H9 (cell line): Measurements from ENCODE around the gene ANKRD50. TPM values are rescaled to one million over a fixed set of nuclear protein-coding genes. Genes with fewer than 3 reads are reported as not detected.

Experiments
- DNase-seq: peaks from one replicate; pipeline ENCODE4 v3.0.0-alpha.2; 2017
- H2AFZ ChIP-seq: one replicate; pipeline ENCODE4 v1.6.1; 2013; ENCODE audit warnings: mild to moderate bottlenecking, low read length, control low read depth, moderate library complexity
- H2AK5ac ChIP-seq: 2 replicates; pipeline ENCODE4 v1.6.1; 2013; ENCODE audit warnings: low read length, control low read depth, mixed read lengths; ENCODE audit not compliant: insufficient read length
- H2BK120ac ChIP-seq: one replicate; pipeline ENCODE4 v1.6.1; 2013; ENCODE audit warnings: low read depth, mild to moderate bottlenecking, low read length, control low read depth, inconsistent platforms; ENCODE audit not compliant: poor library complexity, severe bottlenecking
- H2BK12ac ChIP-seq: 2 replicates; pipeline ENCODE4 v1.6.1; 2013; ENCODE audit warnings: low read length, control low read depth, mixed read lengths, low read depth; ENCODE audit not compliant: insufficient read length
- H2BK15ac ChIP-seq: 2 replicates; pipeline ENCODE4 v1.6.1; 2013; ENCODE audit warnings: low read depth, low read length, control low read depth
- H2BK20ac ChIP-seq: one replicate; pipeline ENCODE4 v1.6.1; 2013; ENCODE audit warnings: low read depth, mild to moderate bottlenecking, low read length, control low read depth, inconsistent platforms; ENCODE audit not compliant: poor library complexity, severe bottlenecking
- H2BK5ac ChIP-seq: 2 replicates; pipeline ENCODE4 v1.6.1; 2013; ENCODE audit warnings: low read length, control low read depth, mixed read lengths; ENCODE audit not compliant: insufficient read length
- H3K14ac ChIP-seq: 2 replicates; pipeline ENCODE4 v1.6.1; 2013; ENCODE audit warnings: low read length, control low read depth; ENCODE audit not compliant: insufficient read depth
- H3K18ac ChIP-seq: 2 replicates; pipeline ENCODE4 v1.6.1; 2013; ENCODE audit warnings: low read depth, mild to moderate bottlenecking, mixed read lengths, low read length, control low read depth; ENCODE audit not compliant: insufficient read length
- H3K23ac ChIP-seq: 2 replicates; pipeline ENCODE4 v1.6.1; 2013; ENCODE audit warnings: low read length, control low read depth, mixed read lengths, low read depth; ENCODE audit not compliant: insufficient read length
- H3K23me2 ChIP-seq: 2 replicates; pipeline ENCODE4 v1.6.1; 2013; ENCODE audit warnings: low read depth, mild to moderate bottlenecking, mixed read lengths, low read length, control low read depth; ENCODE audit not compliant: insufficient read length, poor library complexity, severe bottlenecking
- H3K27ac ChIP-seq: 2 replicates; pipeline ENCODE4 v1.5.1; 2013; ENCODE audit warnings: low read length, control low read depth, mixed read lengths, low read depth; ENCODE audit not compliant: insufficient read length
- H3K27me3 ChIP-seq: 2 replicates; pipeline ENCODE4 v1.6.1; 2013; ENCODE audit warnings: low read length, control low read depth, inconsistent platforms; ENCODE audit not compliant: insufficient read depth
- H3K4ac ChIP-seq: 2 replicates; pipeline ENCODE4 v1.6.1; 2013; ENCODE audit warnings: low read depth, mild to moderate bottlenecking, control low read depth, inconsistent platforms, low read length, moderate library complexity
- H3K4me1 ChIP-seq: 2 replicates; pipeline ENCODE4 v1.6.1; 2013; ENCODE audit warnings: low read length, control low read depth, inconsistent platforms; ENCODE audit not compliant: insufficient read depth
- H3K4me2 ChIP-seq: 2 replicates; pipeline ENCODE4 v1.6.1; 2013; ENCODE audit warnings: low read length, control low read depth, mixed read lengths; ENCODE audit not compliant: insufficient read length, insufficient read depth
- H3K56ac ChIP-seq: 2 replicates; pipeline ENCODE4 v1.6.1; 2013; ENCODE audit warnings: low read depth, mild to moderate bottlenecking, mixed read lengths, low read length, control low read depth; ENCODE audit not compliant: insufficient read length
- H3K79me1 ChIP-seq: 2 replicates; pipeline ENCODE4 v1.6.1; 2013; ENCODE audit warnings: low read depth, mild to moderate bottlenecking, moderate library complexity, low read length, control low read depth, inconsistent platforms; ENCODE audit not compliant: insufficient read depth, poor library complexity, severe bottlenecking
- H3K79me2 ChIP-seq: 2 replicates; pipeline ENCODE4 v1.6.1; 2013; ENCODE audit warnings: low read length, control low read depth, inconsistent platforms; ENCODE audit not compliant: insufficient read depth
- H3K9ac ChIP-seq: 2 replicates; pipeline ENCODE4 v1.6.1; 2013; ENCODE audit warnings: low read length, control low read depth, mixed read lengths; ENCODE audit not compliant: insufficient read length; ENCODE audit errors: extremely low read depth
- H3K9me3 ChIP-seq: one replicate; pipeline ENCODE4 v1.6.1; 2013; ENCODE audit warnings: low read depth, low read length, inconsistent platforms; ENCODE audit not compliant: control insufficient read depth
- H3T11ph ChIP-seq: one replicate; pipeline ENCODE4 v1.6.1; 2013; ENCODE audit warnings: mild to moderate bottlenecking, low read length, control low read depth, inconsistent platforms
- H4K20me1 ChIP-seq: one replicate; pipeline ENCODE4 v1.6.1; 2013; ENCODE audit not compliant: control insufficient read depth, insufficient read length, insufficient read depth
- H4K5ac ChIP-seq: 2 replicates; pipeline ENCODE4 v1.6.1; 2013; ENCODE audit warnings: low read depth, mild to moderate bottlenecking, mixed read lengths, low read length, control low read depth; ENCODE audit not compliant: insufficient read length
- H4K8ac ChIP-seq: replicated peaks from 2 replicates; pipeline ENCODE4 v1.6.1; 2013; ENCODE audit warnings: low read length, control low read depth, mixed read lengths, low read depth; ENCODE audit not compliant: insufficient read length
- H4K91ac ChIP-seq: 2 replicates; pipeline ENCODE4 v1.6.1; 2013; ENCODE audit warnings: low read depth, mild to moderate bottlenecking, moderate library complexity, mixed read lengths, low read length, control low read depth; ENCODE audit not compliant: insufficient read length
- H3K27ac Mint-ChIP-seq, 3 experiments: 2 replicates in 2 of 3; 3 replicates in 1 of 3; pipeline ENCODE4 v1.8.0; 2020 to 2021; ENCODE audit warnings: mixed read lengths in 3 of 3, mild to moderate bottlenecking in 1 of 3, moderate library complexity in 1 of 3
- H3K27me3 Mint-ChIP-seq: 2 replicates; pipeline ENCODE4 v1.8.0; 2021; ENCODE audit warnings: low read depth, mild to moderate bottlenecking, moderate library complexity, mixed read lengths
- H3K36me3 Mint-ChIP-seq, 3 experiments: 2 replicates in 2 of 3; 3 replicates in 1 of 3; pipeline ENCODE4 v1.8.0; 2020 to 2021; ENCODE audit warnings: low read depth in 3 of 3, mixed read lengths in 3 of 3; ENCODE audit not compliant: insufficient read depth in 1 of 3
- H3K4me1 Mint-ChIP-seq, 2 experiments: 2 replicates each; pipeline ENCODE4 v1.8.0; 2020; ENCODE audit warnings: mixed read lengths in 2 of 2
- H3K4me3 Mint-ChIP-seq, 2 experiments: 2 replicates in 1 of 2; 3 replicates in 1 of 2; pipeline ENCODE4 v1.8.0; 2020 to 2021; ENCODE audit warnings: mild to moderate bottlenecking in 2 of 2, mixed read lengths in 2 of 2, moderate library complexity in 1 of 2
- H3K9me3 Mint-ChIP-seq, 2 experiments: 2 replicates in 1 of 2; 3 replicates in 1 of 2; pipeline ENCODE4 v1.8.0; 2020; ENCODE audit warnings: mild to moderate bottlenecking in 2 of 2, mixed read lengths in 2 of 2, moderate library complexity in 1 of 2
- WGBS: extraction: QIAGEN DNeasy Blood & Tissue Kit; methylation state at CpG from one replicate; pipeline ENCODE4 v1.1.7; 2013; ENCODE audit warnings: missing lambda C conversion rate, low lambda C conversion rate, mixed read lengths; ENCODE audit not compliant: insufficient read length; ENCODE audit errors: extremely low coverage; 5-methylcytosine and 5-hydroxymethylcytosine counted together
- total RNA-seq: library from RNA; stranded (reverse); gene quantifications from 2 replicates; pipeline ENCODE4 v1.2.1, GENCODE V29; 2021
- TF ChIP-seq, protein P1 (sequence below): fragments of 200-600 bp; sonication (generic); conservative IDR thresholded peaks from 3 replicates; pipeline ENCODE4 v1.8.0; 2021; ENCODE audit warnings: antibody characterized with exemption, mild to moderate bottlenecking

ANKRD50 gene
- total RNA-seq, 1 experiment from 2014 or later, result 30.1 TPM

DNA sequence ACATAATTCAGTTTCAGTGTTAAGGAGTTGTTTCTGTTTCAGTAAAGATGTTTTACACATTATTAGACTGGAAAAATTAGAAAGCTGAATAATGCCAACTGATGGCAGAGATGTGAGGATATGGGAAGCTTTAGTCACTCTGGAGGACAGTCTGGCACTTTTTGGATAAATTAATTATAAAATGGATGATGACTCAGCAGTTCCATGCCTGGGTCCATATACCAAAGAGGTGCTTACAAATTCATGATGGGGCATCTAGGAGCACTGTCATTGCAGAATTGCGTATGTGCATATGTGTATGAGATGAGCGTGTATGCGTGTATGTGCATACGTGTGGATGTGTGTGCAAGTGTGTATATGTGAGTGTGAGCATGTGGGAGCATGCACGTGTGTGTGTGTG, 31.2 kb upstream of the ANKRD50 start:
- Histone ChIP-seq H3K23me2 (no peaks in the 10 kb centered on the region), H2AFZ (no peak overlapping the region), H3K23ac (no peak overlapping the region), H3K79me1 (no peaks in the 10 kb centered on the region), H2BK20ac (no peak overlapping the region), H3K27me3 (no peaks in the 10 kb centered on the region), H3K18ac (no peak overlapping the region), H2BK12ac (no peak overlapping the region), H2BK5ac (no peak overlapping the region), H3K79me2 (no peaks in the 10 kb centered on the region), H3K4ac (no peak overlapping the region), H3K9me3 (no peaks in the 10 kb centered on the region), H3K56ac (no peak overlapping the region), H2BK120ac (no peak overlapping the region), H3T11ph (no peak overlapping the region), H3K14ac (no peak overlapping the region), H4K8ac (no peak overlapping the region), H2AK5ac (no peak overlapping the region), H4K5ac (no peak overlapping the region), H3K4me2 (no peak overlapping the region), H4K91ac (no peak overlapping the region), H3K9ac (no peak overlapping the region), H4K20me1 (no peaks in the 10 kb centered on the region), H2BK15ac (no peak overlapping the region), H3K4me1 (peaks cover 1% of the 10 kb centered on the region; the same call in 1 of the 2 replicates), H3K27ac (no peak overlapping the region)
- Mint-ChIP-seq H3K4me3 (no peak overlapping the region), H3K4me1 (peaks cover 17 to 21% of the 10 kb centered on the region in 2 experiments), H3K9me3 (no peaks in the 10 kb centered on the region), H3K36me3 (peaks cover 0 to 2% (median 0%) of the 10 kb centered on the region in 3 experiments; a peak in 1 of 7 replicates), H3K27me3 (no peaks in the 10 kb centered on the region), H3K27ac (0 out of 7 replicates have a peak overlapping the region, but pooled peaks of 1 of the 3 experiments have one; percentile 65)
- no peak for DNase-seq
- no CpG with 5 or more reads among the region's 5 CpGs for WGBS
- TF ChIP-seq, protein P1, sequence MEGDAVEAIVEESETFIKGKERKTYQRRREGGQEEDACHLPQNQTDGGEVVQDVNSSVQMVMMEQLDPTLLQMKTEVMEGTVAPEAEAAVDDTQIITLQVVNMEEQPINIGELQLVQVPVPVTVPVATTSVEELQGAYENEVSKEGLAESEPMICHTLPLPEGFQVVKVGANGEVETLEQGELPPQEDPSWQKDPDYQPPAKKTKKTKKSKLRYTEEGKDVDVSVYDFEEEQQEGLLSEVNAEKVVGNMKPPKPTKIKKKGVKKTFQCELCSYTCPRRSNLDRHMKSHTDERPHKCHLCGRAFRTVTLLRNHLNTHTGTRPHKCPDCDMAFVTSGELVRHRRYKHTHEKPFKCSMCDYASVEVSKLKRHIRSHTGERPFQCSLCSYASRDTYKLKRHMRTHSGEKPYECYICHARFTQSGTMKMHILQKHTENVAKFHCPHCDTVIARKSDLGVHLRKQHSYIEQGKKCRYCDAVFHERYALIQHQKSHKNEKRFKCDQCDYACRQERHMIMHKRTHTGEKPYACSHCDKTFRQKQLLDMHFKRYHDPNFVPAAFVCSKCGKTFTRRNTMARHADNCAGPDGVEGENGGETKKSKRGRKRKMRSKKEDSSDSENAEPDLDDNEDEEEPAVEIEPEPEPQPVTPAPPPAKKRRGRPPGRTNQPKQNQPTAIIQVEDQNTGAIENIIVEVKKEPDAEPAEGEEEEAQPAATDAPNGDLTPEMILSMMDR, result no peak
